Stimulated activated CD4-positive, alpha-beta T cell treated with anti-CD3 and anti-CD28 coated beads, Interleukin-15, amount 100 ng/mL, for 24 hours (primary cell): ENCODE measurements around the gene ANAPC15.
A peak's percentile ranks its signal among the peaks of the same experiment; 100 is the strongest.
"Not testable (repeated sequence)": the region's sequence is repeated elsewhere in the genome, so short reads cannot be mapped to it uniquely, and the experiment has no call there.

ENCODE experiments used
- DNase-seq: peaks from one replicate; pipeline ENCODE4 v3.0.0-alpha.2; 2020

Gene ANAPC15

GRCh38 chr11:72112143-72112977 lies at the start of gene ANAPC15:
ANAPC15 (minus strand) TSS chr11:72112695; CDS start chr11:72111276, 1,419 bp downstream.
- DNase-seq: peak; percentile 100

DNA sequence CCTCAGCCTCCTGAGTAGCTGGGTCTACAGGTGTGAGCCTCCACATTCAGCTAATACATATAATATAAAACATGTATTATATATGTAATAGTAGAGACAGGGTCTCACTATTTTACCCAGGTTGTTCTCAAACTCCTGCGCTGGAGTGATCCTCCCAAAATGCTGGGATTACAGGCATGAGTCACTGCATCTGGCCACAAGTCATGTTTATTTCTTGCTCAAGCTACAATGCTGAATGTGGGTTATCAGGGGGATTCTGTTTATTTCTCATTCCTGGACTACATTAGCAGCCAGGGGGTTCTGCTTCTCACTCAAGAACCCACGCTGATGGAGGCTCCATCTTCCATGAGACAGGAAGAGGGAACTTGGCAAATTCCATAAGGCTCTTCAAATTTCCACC lies 47.8 kb upstream of the ANAPC15 start:
- DNase-seq: no peak

DNA sequence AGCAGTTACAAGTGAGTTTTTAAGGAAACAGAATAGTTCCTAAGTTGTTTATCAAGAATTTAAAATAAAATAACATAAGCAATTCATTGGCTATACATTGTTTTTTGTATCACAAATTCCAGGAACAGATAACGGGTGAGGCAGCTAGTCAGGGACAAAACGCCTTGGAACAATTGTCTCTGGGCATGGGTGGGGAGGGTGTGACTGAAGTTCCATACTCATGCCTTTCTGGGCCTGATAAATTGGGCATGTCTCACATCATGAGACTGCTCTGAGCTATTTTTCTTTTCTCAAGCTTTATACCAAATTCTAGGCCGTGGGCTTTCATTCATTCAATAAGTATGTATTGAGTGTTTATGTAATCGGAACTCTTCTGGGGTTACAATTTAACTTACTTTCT lies 44.6 kb upstream of the ANAPC15 start:
- DNase-seq: no peak

GRCh38 chr11:72155751-72156150 lies 43.3 kb upstream of the ANAPC15 start:
- DNase-seq: no peak

DNA sequence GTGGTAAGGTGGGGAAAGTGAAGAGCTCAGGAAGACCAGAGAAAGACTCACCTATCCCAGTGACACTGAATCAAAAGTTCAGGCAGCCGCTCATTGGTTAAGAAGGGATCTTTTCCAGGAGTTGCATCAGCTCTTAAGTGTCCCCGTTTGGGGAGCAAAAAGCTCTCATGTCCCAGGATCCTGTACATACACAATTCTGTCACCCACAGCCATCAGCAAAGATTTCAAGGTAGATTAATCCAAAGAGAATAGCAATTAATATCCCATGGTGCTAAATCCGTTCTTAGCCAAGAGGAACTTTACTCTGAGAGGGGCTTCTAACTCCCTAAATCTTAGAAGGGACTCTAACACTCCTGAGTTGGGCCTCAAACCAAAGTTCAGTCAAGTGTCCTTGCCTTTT lies 42.3 kb upstream of the ANAPC15 start:
- no peak for DNase-seq

DNA sequence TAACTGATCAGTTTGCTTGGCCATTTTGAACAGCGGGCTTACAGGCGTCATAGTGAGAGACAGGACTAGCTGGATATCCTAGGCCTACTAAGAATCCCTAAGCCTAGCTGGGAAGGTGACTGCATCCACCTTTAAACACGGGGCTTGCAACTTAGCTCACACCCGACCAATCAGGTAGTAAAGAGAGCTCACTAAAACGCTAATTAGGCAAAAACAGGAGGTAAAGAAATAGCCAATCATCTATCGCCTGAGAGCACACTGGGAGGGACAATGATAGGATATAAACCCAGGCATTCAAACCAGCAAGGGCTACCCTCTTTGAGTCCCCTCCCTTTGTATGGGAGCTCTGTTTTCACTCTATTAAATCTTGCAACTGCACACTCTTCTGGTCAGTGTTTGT lies 41.4 kb upstream of the ANAPC15 start:
- DNase-seq: not testable (repeated sequence)

DNA sequence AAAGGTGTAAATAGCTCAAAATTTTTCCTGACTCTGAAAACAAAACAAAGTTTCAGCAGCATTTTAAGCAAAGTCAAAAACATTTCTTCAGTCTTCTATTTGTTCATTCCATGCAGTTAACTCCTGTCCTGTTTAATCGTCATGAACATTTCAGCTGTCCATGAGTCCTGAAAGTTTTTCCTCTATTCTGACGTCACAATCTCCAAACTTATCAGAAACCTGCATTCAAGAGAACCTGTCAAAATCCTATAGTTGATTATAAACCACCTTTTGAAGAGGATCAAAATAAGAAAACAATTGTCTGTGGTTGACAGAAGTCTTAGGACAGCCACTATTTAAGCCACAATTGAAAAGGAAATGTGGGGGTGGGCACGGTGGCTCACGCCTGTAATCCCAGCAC lies 38.4 kb upstream of the ANAPC15 start:
- DNase-seq: no peak

DNA sequence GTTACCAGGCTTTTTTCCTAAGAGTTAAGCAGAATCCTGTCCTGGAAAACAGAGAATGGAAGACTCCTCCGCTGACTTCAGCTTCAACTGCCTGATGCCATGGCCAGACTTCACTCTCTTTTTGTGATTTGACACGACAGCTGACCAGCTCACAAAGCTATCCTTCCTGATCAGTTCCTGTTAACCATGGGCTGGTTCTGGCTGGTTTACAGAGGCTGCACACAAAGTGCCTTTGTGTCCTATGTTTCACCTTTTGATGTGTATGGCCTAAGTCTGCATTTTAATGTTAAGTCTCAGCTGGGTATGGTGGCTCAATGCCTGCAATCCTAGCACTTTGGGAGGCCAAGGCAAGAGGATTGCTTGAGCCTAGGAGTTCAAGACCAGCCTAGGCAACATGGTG lies 34.1 kb upstream of the ANAPC15 start:
- no peak for DNase-seq

- no peak for DNase-seq
These were observed 32.5 kb upstream of the ANAPC15 start for GRCh38 chr11:72144807-72145565.

- not testable (repeated sequence) for DNase-seq
These were observed 30.0 kb upstream of the ANAPC15 start for GRCh38 chr11:72142543-72142942.

DNA sequence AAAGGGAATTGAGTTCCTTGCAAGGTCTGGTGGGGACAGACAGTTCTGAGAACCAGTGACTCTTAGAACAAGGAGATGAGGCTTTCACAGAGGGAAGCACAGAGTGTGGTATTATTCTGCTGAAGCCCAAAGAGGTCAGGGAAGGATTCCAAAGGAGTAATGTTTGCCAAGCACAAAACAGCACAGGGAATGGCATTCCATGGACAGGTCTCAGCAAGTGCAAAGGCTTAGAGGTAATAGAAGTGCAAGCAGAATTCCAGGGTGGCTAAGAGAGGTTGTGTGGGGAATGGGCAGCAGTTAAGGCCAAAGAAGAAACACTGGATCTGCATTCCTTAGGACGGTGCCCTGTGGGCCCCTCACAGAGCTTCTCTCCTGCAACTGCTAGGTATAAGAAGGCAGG lies 29.6 kb upstream of the ANAPC15 start:
- not testable (repeated sequence) for DNase-seq

DNA sequence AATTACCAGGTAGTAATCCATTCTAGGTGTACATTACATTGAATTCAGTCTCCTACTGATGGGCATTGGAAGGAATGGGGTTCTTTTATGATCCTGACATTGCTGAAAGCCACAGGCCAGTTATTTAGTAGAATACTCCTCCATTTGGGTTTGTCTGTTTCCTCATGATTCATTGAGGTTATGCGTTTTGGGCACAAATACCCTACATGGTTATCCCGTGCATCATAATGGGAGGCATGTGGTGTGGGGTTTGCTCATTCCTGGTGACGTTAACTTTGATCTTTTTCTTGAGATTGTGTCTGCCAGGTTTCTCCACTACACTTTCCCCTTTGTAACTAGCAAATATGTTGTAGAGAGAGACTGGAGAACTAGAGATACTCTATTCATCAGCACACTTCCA lies 28.6 kb upstream of the ANAPC15 start:
- DNase-seq: peak; percentile 24

- no peak for DNase-seq
These were observed 28.2 kb upstream of the ANAPC15 start for GRCh38 chr11:72140661-72141060.

GRCh38 chr11:72139500-72139899 lies 27.0 kb upstream of the ANAPC15 start:
- DNase-seq: no peak

- DNase-seq: no peak
These were observed 26.4 kb upstream of the ANAPC15 start for GRCh38 chr11:72138821-72139390.

DNA sequence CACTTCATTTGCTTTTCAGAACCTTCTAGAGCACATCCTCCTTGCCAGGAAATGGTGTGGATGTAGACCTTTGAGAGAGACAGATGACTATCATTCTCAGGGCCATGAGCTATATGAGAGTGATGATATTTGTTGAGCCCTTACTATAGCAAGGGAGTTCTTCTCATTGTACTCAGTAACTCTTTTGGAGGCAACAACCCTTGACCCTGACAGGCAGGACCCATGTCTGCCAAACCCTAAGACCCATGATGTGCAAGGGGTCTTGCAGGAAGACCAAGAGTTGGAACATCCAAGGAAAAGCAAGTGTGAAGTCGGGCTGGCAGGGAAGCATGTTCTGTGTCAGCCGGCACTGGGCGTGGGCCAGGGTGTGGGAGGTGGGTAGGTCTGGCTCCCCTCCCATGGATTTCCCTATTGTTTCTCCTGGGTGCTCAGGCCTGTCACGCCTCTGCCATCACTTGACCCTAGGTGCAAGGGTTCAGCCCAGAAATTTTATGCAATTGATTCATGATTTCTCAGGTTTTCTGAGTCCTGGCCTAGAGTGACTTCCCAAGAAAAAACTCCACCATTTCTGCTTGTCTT lies 24.3 kb upstream of the ANAPC15 start:
- no peak for DNase-seq

DNA sequence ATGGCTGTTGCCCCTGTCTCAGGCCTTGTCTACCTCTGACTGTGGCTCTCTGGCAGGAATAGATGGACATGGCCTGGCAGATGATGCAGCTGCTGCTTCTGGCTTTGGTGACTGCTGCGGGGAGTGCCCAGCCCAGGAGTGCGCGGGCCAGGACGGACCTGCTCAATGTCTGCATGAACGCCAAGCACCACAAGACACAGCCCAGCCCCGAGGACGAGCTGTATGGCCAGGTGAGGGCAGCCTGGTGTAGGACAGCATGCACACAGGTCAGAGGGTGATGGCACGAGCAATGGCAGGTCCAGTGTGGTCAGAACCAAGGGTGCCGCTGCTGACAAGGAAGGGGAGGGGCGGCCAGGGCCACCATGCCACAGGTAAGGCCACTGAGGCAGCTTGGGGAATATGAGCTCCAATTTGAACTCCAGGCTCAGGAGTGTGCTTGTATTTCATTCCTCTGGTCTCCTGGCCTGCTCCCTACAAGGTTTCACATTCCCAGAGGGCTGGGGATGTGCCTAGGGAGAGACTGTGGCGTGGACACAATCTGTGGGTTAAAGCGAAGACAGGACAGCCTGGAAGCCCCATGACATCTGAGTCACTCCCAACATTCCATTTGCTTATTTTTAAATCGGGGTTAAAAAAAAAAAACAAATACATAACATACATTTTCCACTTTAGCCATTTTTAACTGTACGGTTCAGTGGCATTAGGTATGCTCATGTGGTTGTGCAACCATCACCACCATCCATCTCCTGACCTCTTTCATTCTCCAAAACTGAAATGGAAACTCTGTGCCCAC lies 23.6 kb upstream of the ANAPC15 start:
- DNase-seq: no peak

GRCh38 chr11:72135473-72135872 lies 23.0 kb upstream of the ANAPC15 start, which contains the start of gene FOLR3:
FOLR3 (plus strand) TSS chr11:72135725; CDS start chr11:72135953, 228 bp downstream.
- not testable (repeated sequence) for DNase-seq

- DNase-seq: no peak
These were observed 20.2 kb upstream of the ANAPC15 start for GRCh38 chr11:72132646-72133045.

- DNase-seq: no peak
These were observed 16.9 kb upstream of the ANAPC15 start for GRCh38 chr11:72129381-72129780.

DNA sequence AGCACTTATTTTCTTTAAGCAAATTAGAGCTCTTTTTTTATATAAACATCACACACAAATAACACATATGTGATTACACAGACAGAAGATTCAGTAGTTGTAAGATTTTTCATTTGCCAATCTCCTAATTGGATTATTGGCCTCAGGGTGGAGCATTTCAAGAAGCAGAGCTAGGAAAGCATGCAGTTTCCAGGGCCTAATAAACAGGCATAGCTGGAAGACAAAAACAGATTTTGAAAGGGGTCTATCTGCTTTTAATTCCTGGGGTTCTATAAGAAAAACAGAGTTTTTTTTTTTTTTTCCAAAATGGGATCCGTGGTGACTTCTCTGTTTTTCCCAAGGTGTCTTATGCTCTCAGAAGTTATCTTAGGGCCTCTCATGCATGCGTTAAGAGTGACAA lies 15.4 kb upstream of the ANAPC15 start:
- DNase-seq: no peak

DNA sequence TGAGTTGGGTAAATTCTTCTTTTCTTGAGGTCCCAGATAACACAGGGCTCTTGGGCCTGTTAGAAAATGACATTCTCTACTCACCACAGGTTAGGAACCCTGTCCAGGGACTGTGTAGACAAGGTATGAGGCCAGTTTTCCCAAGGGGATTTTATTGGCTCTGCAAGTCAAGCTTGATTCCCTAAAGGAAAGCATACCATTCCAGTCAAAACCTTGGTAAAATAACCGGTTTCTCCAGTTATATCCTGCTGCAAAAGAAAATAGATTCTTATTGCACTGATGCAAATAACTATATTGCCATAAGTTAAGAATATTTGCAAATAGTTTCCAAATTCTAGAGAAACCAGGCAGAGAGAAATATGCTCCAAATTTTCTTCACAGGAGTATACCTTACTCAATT lies 13.5 kb upstream of the ANAPC15 start:
- no peak for DNase-seq

DNA sequence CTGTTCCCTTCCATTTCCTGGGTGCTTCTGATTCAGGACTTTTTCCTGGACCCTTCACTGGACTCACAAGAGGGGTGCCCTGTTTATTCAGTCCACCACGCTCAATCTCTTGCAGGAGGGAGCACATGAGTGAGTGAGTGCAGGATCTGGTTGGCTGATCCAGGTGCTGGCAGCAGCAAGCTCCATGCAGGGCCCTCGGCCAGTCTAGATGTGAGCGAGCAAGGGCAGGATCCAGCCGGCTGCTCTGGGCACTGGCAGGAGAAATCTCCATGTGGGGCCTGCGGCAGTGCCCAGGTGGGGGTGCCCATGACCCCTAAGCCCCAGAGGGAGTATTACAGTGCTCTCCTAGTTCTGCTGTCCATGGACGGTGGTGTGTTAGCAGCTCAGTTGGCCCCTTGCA lies 11.6 kb upstream of the ANAPC15 start:
- no peak for DNase-seq
